ENCODE measurements around the gene EDN3. TPM values are rescaled to one million over a fixed set of nuclear protein-coding genes. Genes with fewer than 3 reads are reported as not detected.

Gene EDN3
- total and polyA plus RNA-seq, 9 of the 15 experiments (the other 6 are each of a cell fraction or from before 2014, with no cell fraction given), result not detected

GRCh38 chr20:59355242-59355641 lies 54.8 kb downstream of the EDN3 start:
- ATAC-seq (no peak), FAIRE-seq (no peak), DNase-seq (ENCODE audit: extremely low read depth in 1 of 4, low spot score in 3 of 4) (no peak)
- Histone ChIP-seq H4K20me1 (replicated peaks; ENCODE audit: control insufficient read depth, insufficient read depth, low read length) (no peaks in the 10 kb centered on the region; the same call in 1 of the 2 replicates), H3K4me2 (ENCODE audit: insufficient read depth, low read length) (no peak overlapping the region), H3K9ac (ENCODE audit: insufficient read depth in 1 of 2, low read depth in 2 of 2, low read length in 2 of 2) (no peak overlapping the region), H3K79me2 (ENCODE audit: control insufficient read depth, insufficient read depth, low read length) (no peaks in the 10 kb centered on the region), H3K4me3 (no peak overlapping the region), H3K27ac (ENCODE audit: extremely low read depth, low read depth, low read length) (no peak overlapping the region), H3K9me1 (ENCODE audit: control insufficient read depth, insufficient read depth, low read length) (no peaks in the 10 kb centered on the region), H3K27me3 (ENCODE audit: control insufficient read depth in 2 of 2, insufficient read depth in 2 of 2, low read length in 2 of 2) (peaks cover 3 to 10% of the 10 kb centered on the region in 2 experiments; a peak in 3 of 5 replicates), H3K4me1 (replicated peaks in 1 of 2; ENCODE audit: control insufficient read depth in 2 of 2, insufficient read depth in 2 of 2, low read length in 2 of 2) (no peaks in the 10 kb centered on the region), H3K9me3 (replicated peaks; ENCODE audit: control insufficient read depth, insufficient read depth, low read depth, low read length) (no peaks in the 10 kb centered on the region), H2AFZ (ENCODE audit: low read depth, low read length) (no peak overlapping the region), H3K36me3 (ENCODE audit: control insufficient read depth, insufficient read depth, low read length) (no peaks in the 10 kb centered on the region)
- ChIA-PET CTCF (ENCODE audit: low intra/inter-chr PET ratio) (no interaction called here), POLR2A (no interaction called here)
- intact Hi-C loops (cut with micrococcal nuclease), result no loop called here
- TF ChIP-seq JUNB (CRISPR knock-in tag; conservative IDR thresholded peaks at IDR 0.05) (no peak), CCAR2 (IDR thresholded peaks at IDR 0.05; ENCODE audit: low read depth, low read length) (no peak), RBM39 (optimal IDR thresholded peaks at IDR 0.05; ENCODE audit: low read depth, low read length) (no peak), PTBP1 (IDR thresholded peaks at IDR 0.05; ENCODE audit: low read depth, low read length) (no peak), SAP30 (IDR thresholded peaks at IDR 0.05; ENCODE audit: borderline replicate concordance, insufficient read depth, low read depth, low read length, poor library complexity, severe bottlenecking) (no peak), ZFPM2 (CRISPR knock-in tag; IDR thresholded peaks at IDR 0.05) (no peak), ARNT (IDR thresholded peaks at IDR 0.05) (no peak), SIRT6 (IDR thresholded peaks at IDR 0.05; ENCODE audit: low read depth, low read length) (no peak), BCOR (IDR thresholded peaks at IDR 0.05) (no peak), MYNN (IDR thresholded peaks at IDR 0.05) (no peak), MYNN (CRISPR knock-in tag; IDR thresholded peaks at IDR 0.05) (no peak), MEF2A (IDR thresholded peaks at IDR 0.05; ENCODE audit: control insufficient read depth, low read depth, low read length) (no peak), ZNF589 (CRISPR knock-in tag; IDR thresholded peaks at IDR 0.05; ENCODE audit: low read depth) (no peak), HNRNPL (IDR thresholded peaks at IDR 0.05; ENCODE audit: low read depth, low read length) (no peak), PRPF4 (IDR thresholded peaks at IDR 0.05; ENCODE audit: insufficient read depth, low read depth, low read length, poor library complexity, severe bottlenecking) (no peak), MAFF (IDR thresholded peaks at IDR 0.05; ENCODE audit: low read length) (no peak), FOXA1 (IDR thresholded peaks at IDR 0.05; ENCODE audit: borderline replicate concordance) (no peak), CHD1 (IDR thresholded peaks at IDR 0.05; ENCODE audit: low read length) (no peak), ZBTB12 (CRISPR knock-in tag; IDR thresholded peaks at IDR 0.05) (no peak)
- BruUV-seq (replicated peaks), result no TSS peak
- in situ Hi-C loops (cut with MboI), result no loop called here
- WGBS (ENCODE audit: insufficient coverage, low coverage, missing lambda C conversion rate), result 6% methylated on average over 2 of the region's 2 CpGs

All from K562 (cell line).